Hepatocyte (in vitro differentiated cells): Measurements from ENCODE around the gene SPART.

Source experiments
- EZH2 ChIP-seq: fragments of 200-600 bp; sonication (generic); IDR thresholded peaks from 2 replicates; pipeline ENCODE4 v1.6.1; 2016; ENCODE audit warnings: antibody characterized with exemption, mild to moderate bottlenecking, borderline replicate concordance
- EZH2phosphoT487 ChIP-seq: fragments of 200-600 bp; sonication (generic); IDR thresholded peaks from one replicate; pipeline ENCODE4 v1.6.1; 2018; ENCODE audit warnings: antibody characterized with exemption, mild to moderate bottlenecking, low read depth, moderate library complexity; ENCODE audit not compliant: unreplicated experiment, severe bottlenecking
- TF ChIP-seq, protein P1 (sequence below): fragments of 200-600 bp; sonication (generic); IDR thresholded peaks from 2 replicates; pipeline ENCODE4 v1.5.1; 2016; ENCODE audit warnings: antibody characterized with exemption, mild to moderate bottlenecking; ENCODE audit not compliant: poor library complexity

DNA sequence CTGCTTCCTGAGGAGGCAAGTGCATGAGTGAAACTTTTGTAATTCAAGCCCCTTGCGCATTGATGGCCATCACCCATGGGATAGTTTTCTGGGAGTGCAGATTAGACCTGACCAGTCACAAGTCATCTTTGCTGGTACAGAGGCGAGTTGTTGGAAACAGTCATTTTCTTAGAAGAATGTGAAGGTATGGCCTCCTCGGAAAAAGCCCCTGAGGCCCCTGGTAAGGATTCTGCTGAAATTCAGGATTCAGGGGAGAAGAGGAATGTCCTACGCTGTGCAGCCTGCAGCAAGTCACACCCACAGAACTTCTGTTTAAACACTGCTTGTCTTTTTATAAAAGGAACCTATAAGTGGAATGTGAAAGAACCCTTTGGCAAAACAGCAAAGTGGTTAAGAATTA lies 11.0 kb upstream of the SPART start:
- TF ChIP-seq, protein P1, sequence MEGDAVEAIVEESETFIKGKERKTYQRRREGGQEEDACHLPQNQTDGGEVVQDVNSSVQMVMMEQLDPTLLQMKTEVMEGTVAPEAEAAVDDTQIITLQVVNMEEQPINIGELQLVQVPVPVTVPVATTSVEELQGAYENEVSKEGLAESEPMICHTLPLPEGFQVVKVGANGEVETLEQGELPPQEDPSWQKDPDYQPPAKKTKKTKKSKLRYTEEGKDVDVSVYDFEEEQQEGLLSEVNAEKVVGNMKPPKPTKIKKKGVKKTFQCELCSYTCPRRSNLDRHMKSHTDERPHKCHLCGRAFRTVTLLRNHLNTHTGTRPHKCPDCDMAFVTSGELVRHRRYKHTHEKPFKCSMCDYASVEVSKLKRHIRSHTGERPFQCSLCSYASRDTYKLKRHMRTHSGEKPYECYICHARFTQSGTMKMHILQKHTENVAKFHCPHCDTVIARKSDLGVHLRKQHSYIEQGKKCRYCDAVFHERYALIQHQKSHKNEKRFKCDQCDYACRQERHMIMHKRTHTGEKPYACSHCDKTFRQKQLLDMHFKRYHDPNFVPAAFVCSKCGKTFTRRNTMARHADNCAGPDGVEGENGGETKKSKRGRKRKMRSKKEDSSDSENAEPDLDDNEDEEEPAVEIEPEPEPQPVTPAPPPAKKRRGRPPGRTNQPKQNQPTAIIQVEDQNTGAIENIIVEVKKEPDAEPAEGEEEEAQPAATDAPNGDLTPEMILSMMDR, result no peak
- TF ChIP-seq EZH2, result no peak
- TF ChIP-seq EZH2phosphoT487, result no peak
